HG02798 (cell line): Measurements from ENCODE around the gene SLIT3.

Source experiments
- ATAC-seq: cut with Tn5 transposase; IDR thresholded peaks from one replicate; pipeline ENCODE4 v1.9.1; 2021; ENCODE audit warnings: mild to moderate bottlenecking; ENCODE audit not compliant: unreplicated experiment, poor library complexity

SLIT3 gene

DNA sequence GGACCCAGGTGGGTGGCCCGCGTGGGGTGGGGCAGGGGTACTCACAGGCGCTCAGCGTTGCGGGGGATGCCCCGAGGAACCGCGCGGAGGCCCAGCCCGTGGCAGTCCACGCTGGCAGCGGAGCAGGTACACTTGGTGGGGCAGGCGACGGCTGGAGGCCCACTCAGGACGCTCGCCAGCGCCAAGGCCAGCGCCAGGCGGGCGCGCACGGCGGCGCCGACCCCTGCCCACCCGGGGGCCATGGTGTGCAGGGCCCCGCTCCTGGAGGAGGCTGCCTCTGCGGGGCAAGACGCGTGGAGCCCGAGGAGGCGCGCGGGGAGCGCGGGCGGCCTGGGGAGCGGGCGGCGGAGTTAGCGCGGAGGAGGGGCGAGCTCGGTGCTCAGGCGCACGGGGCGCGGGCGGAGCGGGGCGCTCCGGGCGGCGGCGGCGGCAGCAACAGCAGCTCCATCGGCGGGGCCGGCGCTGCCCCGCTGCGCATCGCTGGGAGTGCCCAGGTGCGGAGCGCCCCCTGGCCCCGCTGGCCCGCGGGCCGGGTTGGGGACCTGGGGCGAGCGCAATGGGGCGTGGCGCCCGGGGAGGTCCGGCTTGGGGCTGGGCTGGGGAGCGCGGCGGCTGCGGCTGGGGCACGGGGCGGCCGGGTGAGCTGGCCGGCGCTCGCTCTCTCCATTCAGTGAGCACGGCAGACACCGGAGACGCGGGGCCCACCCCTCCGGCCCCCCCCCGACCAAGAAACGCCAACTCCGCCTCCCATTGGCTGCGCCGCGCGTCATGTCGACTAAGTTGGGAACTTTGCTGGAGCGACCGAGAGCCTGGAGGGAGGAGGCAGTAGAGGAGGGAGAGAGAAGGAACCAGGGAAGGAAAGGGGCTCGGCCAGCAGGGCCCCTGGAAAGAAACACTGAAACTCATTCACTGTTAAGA lies at the start of gene SLIT3:
Gene SLIT3 (minus strand): TSS at position 672 of the 918 bp plus-strand sequence. CDS start 430 bp downstream, at position 242.
- no peak for ATAC-seq

GRCh38 chr5:169350016-169350415 lies 49.1 kb upstream of the SLIT3 start:
- no peak for ATAC-seq

- no peak for ATAC-seq
Measured at GRCh38 chr5:169347786-169348185, 46.8 kb upstream of the SLIT3 start.

DNA sequence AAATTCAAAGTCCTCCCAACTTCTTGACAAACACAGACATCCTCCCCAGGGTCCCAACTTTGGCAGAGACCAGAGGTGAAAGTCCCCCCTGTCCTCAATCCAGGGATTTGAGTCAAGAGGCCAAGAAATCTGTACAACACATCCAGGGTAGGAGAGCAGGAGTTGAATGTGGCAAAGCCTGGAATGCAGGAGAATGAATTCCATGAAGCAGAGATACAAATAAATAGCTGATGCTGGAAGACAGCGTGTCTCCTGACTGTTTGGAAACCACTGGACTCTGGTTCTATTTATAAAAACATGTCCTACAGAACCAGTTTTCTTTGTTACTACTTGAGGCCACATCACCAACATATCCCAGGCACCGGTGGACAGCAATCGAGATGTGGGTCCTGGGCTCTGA lies 43.7 kb upstream of the SLIT3 start:
- no peak for ATAC-seq

GRCh38 chr5:169343766-169344165 lies 42.8 kb upstream of the SLIT3 start:
- ATAC-seq: no peak

DNA sequence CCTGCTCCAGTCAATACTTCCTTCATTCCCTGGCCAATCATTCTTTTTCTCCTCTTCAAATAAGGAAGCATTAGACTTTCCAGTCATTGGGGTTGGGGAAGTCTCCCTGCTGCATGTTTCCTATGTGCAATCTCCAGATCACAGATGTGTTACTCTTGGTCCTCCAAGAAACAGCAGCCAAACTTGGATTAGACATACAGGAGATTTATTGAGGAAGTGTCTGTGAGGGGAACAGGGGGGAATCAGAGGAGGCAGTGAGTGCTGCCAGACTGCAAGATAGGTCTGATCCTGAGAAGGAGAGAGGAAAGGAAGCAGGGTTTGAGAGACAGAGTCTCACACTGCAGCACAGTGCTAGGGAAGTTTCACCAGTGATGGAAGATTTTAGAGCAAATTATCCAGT lies 40.6 kb upstream of the SLIT3 start:
- no peak for ATAC-seq

GRCh38 chr5:169339869-169340268 lies 38.9 kb upstream of the SLIT3 start:
- ATAC-seq: peak; percentile 79

DNA sequence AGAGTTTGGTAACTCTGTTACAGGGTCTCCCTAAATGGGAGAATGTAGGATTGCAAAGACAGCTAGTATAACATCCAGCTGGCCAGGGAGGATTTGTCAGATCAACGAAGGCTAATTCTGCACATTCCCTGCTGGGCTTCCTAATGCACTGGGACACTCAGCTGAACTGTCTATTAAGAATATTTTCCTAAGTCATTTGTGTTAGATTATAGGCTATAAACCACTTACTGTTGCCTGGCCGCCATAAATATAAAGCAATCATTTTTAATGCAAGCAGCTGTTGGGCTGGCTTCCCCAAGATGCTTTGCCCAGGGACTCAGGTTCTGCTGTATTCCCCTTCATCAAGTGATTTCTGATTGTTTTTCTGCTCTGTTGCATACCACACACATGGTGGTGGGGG lies 35.3 kb upstream of the SLIT3 start:
- no peak for ATAC-seq

- no peak for ATAC-seq
Measured at GRCh38 chr5:169335806-169336205, 34.9 kb upstream of the SLIT3 start.

- ATAC-seq: no peak
Measured at GRCh38 chr5:169333518-169333917, 32.6 kb upstream of the SLIT3 start.

DNA sequence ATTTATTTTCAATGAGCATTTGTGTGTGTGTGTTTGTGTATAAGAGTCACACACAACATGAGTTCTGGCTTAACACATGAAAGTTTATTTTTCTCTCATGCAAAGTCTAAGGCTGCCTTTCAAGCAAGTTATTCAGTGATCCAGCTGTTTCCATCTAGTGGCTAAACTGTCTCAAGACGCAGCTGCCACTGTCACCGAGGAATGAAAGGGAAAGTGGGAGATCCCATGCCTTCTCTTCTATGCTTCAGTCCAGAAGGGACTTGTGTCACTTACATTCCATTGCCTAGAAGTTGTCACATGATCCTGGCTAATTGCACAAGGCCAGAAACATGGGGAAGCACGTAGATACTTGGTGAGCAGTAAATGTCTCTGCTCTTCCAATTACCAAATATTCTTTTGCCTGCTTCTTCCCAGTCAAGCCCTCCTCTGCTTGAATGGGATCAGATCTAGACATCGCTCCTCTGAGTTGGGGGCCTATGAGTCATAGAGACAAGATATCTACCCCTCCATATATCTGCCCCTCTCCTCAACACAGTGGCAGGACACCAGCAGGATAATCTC lies 30.4 kb upstream of the SLIT3 start:
- no peak for ATAC-seq

- ATAC-seq: no peak
Measured at GRCh38 chr5:169328401-169328800, 27.5 kb upstream of the SLIT3 start.

DNA sequence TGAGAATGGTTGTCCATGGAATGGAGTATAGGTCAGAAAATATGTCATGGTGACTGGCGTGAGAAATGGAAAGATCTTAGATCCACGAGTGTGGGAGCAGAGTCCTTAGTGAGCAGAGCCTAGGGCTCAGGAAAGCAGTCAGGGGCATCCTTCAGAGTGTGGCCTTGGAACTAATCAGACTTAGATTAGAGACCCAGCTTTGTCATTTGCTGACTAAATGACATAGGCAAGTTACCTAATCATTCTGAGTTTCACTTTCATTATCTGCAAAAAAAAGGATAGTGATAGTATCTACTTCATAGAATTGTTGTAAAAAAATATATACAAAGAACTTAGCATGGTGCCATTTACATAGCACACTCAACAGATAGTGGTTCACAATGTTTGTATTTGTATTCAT lies 24.3 kb upstream of the SLIT3 start:
- no peak for ATAC-seq

DNA sequence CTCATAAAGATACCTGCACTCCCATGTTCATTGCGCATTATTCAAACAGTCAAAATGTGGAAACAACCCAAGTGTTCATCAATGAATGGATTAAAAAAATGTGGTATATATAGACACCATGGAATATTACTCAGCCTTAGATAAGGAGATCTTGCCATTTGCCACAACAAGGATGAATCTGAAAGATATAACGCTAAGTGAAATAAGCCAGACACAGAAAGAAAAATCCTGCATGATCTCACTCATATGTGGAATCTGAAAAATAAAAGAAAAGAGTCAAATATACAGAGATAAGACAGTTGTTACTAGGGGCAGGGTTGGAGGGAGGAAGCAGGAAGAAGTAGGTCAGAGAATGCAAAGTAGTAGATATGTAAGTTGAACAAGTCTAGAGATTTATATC lies 17.6 kb upstream of the SLIT3 start:
- no peak for ATAC-seq

DNA sequence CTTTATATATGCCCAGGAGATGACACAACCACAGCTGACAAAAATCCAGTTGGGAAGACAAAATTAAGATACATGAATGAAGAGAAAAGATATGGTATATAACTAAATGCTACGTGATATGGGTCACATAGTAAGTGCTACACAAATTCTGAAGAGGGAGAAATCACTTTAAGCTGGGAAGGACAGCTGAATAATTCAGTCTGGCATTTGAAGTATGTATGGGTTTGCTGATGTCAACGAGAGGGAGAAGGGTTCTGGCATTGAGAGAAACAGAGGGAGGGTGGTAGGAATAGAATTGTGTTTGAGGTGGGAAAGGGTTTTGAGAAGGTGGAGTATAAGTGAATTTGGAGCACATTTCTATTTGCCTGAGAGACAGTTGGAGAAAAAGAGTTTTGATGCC lies 6.7 kb upstream of the SLIT3 start:
- no peak for ATAC-seq

- no peak for ATAC-seq
Measured at GRCh38 chr5:169305366-169305765, 4.4 kb upstream of the SLIT3 start.

GRCh38 chr5:169304175-169304574 lies 3.2 kb upstream of the SLIT3 start:
- ATAC-seq: no peak

DNA sequence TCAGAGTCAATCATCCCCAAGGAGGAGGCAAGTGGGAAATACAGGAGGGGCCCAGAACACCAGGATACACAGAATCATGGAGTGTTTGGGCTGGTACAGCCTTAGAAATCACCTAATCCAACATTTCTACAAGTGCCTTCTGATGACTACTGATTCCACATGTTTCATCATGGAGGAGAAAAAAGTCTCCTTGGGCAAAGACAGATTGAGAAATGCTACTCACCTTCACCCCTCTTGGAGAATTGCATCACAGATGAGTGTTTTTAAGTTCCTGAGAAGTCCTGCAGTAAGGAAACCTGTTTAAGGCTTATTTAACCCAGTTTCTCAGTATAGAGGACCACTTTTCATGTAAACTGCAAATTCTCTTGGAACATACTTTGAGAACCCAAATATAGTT lies 2.2 kb upstream of the SLIT3 start:
- no peak for ATAC-seq

- ATAC-seq: peak; percentile 75
Measured at GRCh38 chr5:169302491-169303118, 1.7 kb upstream of the SLIT3 start.

DNA sequence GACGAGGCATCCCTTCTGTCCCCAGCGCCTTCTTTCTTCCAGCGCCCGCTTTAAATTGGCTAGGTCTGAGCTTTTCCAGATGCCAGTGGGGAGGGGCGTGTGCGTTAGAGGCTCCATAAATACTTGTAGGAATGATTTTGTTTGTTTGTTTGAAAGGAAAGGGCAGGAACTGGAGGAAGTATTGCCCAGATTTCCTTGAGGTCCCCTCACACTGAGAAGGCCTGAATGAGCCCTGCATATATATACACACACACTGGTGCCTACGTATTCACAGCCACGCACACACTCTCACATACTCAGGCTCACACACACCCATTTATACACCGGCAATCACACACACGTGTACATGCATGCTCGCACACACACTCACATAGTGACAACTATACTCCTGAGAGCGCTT lies 1.0 kb upstream of the SLIT3 start:
- peak; percentile 13 for ATAC-seq

DNA sequence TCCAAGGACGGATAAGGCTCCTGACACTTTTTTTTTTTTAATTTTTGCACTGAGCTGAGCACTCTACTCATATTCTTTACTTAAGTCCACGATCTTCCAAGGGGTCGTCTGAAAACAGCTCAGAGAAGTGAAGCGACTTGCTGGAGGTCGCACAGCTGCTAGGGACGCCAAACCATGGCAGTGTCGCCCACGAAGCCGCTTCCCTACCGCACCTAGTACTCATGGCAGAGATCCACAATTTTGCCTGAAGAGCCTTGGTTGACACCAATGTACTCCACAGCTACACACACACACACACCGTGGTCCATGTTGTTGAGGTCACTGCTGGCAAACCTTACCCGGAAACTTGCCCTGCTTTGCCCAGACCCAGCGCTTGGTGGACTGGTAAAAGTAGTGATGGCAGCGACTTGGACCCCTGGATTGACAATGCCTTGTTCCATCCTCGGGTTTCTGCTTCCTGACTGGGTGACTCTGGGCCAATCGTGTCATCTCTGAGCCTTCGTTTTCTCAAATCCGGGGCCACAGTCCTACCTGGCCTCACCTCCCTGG lies 521 bp upstream of the SLIT3 start:
- no peak for ATAC-seq
